ENCODE measurements around the gene CSN2. TPM values are rescaled to one million over a fixed set of nuclear protein-coding genes. Genes with fewer than 3 reads are reported as not detected.
"Not testable (repeated sequence)": the region's sequence is repeated elsewhere in the genome, so short reads cannot be mapped to it uniquely, and the experiment has no call there.

CSN2 gene, protein sequence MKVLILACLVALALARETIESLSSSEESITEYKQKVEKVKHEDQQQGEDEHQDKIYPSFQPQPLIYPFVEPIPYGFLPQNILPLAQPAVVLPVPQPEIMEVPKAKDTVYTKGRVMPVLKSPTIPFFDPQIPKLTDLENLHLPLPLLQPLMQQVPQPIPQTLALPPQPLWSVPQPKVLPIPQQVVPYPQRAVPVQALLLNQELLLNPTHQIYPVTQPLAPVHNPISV
- not detected for total RNA-seq

DNA sequence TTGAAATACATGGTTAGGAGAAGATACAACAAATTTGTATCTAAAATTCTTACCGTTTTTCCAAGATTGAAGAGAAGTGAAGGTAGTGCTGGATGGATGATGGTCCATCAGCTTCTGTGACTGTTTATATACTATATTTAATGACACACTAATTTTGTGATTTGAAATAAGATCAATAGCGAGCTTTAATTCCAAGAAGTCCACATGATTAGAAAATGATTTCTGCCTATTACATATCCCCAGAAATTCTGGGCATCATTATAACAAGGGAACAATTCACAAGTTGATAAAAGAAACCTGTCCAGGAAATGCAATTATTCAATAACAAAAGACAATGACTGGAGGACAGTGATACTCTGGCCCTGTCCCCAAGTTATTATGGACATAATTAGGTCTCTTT is at the start of gene CSN2:
Gene CSN2 (minus strand): TSS at position 101 of the 400 bp plus-strand sequence. CDS start 4,733 bp downstream, outside the sequence.
- ChIA-PET CTCF (no interaction called here), POLR2A (no interaction called here)

DNA sequence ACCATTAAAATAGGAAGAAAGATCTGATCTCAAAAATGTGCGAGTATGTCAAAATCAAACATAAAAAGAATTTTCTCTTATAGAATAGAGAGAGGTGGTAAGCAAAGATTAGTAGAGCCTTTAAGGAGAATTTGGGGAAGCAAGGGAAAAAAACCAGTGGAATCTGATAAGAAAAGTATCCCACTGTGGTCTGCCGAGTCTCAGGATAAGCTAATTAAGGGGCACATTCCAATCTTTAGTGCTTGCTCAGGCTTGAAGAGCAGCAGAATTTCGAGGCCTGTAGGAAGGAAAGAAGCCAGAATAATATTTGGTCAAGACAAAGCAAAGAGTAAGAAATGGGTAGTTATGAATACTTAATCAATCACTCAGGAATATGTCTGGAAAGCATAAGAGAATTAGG is 43.2 kb upstream of the CSN2 start:
- CTCF ChIA-PET: no interaction called here

DNA sequence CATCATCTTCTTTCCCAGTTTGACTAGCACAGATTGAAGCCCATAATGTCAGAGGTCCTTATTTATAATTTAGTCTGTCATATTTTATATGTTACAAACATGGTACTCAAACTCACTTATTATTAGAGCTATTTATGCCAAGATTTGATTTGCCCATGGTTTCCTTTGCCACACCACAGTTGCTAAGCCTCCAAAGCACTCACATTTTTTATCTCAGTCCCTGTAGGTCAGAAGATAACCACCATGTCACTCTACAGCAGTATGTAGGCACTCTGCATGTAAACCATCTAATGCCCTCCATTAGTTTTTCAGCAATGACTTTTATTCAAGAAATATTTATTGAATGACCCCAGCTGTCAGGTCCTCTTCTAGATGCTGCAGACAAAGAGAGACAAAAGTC is 37.0 kb upstream of the CSN2 start:
- CTCF ChIA-PET: no interaction called here
- POLR2A ChIA-PET: no interaction called here

More for the DNA sequence above, 43.2 kb upstream of the CSN2 start:
- POLR2A ChIA-PET: no interaction called here

DNA sequence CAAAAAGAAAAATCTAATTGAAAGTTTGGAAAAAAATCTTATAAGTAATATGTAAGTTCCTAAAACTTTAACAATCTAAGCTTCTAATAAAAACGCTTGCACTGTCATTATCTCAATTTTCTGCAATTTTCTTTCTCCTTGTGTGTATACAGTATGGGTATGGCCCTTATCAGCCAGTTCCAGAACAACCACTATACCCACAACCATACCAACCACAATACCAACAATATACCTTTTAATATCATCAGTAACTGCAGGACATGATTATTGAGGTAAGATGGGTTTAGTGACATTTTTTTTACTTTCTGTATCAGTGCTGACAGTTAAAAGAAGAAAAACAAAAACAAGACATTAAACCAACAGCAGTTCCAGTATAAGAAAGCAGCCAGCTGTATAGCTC is 35.2 kb upstream of the CSN2 start:
- POLR2A ChIA-PET: no interaction called here
- CTCF ChIA-PET: no interaction called here

DNA sequence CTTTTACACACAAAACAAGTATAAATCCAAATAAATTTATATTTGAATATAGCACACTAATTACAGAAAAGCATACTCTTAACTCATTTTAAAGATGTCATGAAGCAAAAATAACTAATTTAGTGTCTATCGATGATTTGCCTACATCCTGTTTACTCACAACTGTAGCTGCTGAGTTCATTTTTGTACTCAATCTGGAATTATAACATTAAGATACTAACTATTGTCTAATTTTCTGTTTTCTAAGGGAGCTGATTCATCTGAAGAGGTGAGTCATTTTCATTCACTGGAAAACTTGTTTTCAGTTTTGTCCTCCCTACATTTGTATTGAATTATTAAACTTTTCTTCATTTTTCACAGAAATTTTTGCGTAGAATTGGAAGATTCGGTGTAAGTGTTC is 33.9 kb upstream of the CSN2 start:
- ChIA-PET POLR2A (no interaction called here), CTCF (no interaction called here)

DNA sequence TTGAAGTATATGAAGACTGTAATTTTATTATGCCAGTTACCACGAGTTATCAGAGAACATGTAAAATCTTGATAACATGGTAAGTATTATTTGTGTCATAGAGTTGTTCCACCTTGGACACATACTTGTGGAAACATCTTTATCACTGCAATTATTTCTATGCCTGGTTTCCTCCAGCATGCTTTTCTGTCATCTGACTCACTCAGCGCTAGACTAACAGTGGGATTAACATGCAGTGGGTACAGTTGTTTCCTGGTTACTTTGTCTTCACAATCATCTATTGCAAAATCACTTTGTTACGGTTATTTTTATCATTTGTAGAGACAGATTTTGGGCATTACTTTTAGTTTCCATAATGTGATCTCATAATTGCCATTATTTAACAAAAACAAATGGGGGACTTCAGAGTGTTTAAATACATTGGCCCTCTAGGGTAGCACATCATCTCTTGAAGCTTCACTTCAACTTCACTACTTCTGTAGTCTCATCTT is 30.0 kb upstream of the CSN2 start, which contains the start of gene STATH:
Gene STATH (plus strand): TSS at position 441 of the 491 bp plus-strand sequence. CDS start 2,472 bp downstream, outside the sequence.
- CTCF ChIA-PET: no interaction called here
- POLR2A ChIA-PET: no interaction called here

DNA sequence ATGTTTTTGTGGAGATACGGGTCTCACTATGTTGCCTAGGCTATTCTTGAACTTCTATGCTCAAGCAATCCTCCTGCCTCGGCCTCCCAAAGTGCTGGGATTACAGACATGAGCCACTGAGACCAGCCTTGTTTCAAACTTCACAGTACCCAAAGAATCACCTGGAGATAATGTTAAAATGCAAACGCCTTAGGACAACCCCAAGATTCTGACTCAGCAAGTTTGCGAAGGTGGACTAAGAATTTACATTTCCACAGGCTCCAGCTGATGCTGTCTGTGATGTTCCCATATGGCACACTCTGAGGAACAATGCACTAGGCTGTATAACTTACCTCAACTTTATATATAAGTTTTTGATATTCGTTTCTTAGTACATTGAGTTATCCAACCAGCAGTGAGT is 29.3 kb upstream of the CSN2 start:
- POLR2A ChIA-PET: no interaction called here
- CTCF ChIA-PET: no interaction called here

DNA sequence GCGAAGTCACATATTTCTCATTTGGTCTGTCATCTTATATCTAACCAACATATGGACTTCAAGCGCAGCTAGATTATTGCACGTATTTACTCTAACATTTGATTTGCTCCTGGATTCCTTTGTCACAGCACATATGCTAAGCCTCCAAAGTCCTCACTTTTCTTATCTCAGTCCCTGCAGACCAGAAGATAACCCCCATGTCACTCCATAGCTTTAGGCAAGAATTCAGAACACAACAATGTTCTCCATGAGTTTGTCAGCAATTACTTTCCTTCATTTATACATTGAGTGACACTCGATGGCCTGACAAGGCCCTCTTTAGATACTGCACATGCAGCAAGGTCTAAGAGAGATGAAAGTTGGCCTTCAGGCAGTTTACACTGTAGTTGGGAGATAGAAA is 25.5 kb upstream of the CSN2 start:
- ChIA-PET POLR2A (no interaction called here), CTCF (no interaction called here)

DNA sequence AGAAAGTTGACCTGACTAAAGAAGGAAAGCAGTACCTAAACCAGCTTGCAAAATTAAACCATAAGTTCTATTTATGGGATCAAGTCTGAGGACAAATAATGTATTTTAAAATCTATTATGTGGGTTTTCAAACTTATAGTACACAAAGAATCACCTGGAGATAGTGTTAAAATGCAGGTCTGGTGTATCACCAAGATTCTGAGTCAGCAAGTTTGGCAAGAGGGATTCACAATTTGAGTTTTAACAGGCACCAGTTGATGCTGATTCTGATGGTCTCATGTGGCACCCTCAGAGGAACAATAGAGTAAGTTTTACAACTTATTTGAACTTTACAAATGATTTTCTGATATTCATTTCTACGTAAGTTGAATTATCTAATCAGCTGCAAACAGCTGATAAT is 21.1 kb upstream of the CSN2 start:
- ChIA-PET CTCF (no interaction called here), POLR2A (no interaction called here)

DNA sequence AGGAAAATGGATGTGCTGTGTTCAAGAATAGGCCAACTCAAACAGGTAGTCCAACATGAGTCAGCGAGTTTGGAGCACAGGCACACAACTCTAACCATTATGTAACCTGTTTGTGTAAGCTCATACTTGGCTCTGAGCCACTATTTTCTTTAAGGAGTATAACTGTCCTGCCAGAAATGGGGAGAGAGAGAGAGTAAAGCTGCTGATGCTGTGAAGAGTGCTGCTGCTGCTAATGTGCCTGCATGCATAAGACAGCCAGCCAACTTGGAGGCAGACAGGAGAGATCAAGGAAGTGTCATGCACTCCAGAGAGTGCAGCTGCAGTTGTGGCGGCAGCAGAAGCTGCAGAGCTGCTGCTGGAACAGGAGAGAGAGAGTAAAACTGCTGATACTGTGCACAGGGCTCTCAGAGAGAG is 18.5 kb upstream of the CSN2 start:
- CTCF ChIA-PET: no interaction called here
- POLR2A ChIA-PET: no interaction called here

DNA sequence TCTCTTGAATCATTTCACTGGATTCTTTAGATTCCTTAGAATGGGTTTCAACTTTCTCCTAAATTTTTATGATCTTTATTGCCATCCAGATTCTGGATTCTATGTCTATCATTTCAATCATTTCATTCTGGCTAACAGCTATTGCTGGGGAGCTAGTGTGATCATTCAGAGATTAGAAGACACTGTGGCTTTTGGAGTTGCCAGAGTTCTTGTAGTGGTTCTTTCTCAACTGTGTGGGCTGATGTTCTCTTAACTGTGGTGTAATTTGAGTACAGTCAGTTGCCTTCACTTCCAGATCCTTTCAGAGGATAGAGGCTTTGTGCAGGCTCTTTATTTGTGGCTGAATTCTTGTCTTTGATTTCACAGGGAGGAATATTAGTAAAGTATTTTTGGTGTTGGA is 12.1 kb upstream of the CSN2 start:
- CTCF ChIA-PET: no interaction called here
- POLR2A ChIA-PET: no interaction called here

DNA sequence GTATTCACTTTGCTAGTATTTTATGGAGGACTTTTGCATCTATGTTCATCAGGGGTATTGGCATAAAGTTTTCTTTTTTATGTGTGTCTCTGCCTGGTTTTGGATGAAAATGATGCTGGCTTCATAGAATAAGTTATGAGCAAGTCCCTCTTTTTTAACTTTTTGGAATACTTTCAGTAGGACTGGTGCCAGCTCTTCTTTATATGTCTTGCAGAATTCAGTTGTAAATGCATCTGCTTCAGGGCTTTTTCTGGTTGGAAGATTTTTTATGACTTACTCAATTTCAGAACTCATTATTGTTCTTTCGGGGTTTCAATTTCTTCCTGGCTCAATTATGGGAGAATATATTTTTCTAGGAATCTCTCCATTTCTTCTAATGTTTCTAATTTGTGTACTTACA is 9.1 kb upstream of the CSN2 start:
- POLR2A ChIA-PET: no interaction called here
- CTCF ChIA-PET: no interaction called here

DNA sequence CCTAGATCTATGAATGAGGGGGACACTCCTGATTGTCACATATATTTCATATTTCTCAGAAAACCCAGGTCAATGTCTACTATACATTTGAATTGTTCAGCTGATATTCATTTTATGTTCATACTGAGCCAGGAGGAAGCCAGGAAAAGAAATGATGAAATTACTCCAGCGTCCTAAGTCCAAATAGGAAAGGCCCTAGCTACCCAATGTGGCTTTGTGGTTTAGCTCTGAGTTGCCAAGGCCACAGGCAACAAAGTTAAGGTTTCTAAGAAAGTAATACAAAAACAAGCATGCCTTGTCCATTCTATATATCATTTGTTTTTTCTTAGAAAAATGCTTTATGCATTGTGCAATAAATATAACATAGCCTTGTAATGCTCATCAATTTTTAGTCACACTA is 4.5 kb upstream of the CSN2 start:
- CTCF ChIA-PET: no interaction called here
- POLR2A ChIA-PET: no interaction called here

DNA sequence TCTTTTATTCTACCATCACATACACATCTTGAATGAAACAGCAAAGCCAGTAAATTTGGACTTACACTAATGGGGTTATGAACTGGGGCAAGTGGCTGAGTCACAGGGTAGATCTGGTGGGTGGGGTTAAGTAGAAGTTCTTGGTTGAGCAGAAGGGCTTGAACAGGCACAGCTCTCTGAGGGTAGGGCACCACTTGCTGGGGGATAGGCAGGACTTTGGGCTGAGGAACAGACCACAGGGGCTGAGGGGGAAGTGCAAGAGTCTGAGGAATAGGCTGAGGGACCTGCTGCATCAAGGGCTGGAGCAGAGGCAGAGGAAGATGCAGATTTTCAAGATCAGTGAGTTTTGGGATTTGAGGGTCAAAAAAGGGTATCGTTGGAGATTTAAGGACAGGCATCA is 8.3 kb downstream of the CSN2 start:
- CTCF ChIA-PET: no interaction called here
- POLR2A ChIA-PET: no interaction called here

DNA sequence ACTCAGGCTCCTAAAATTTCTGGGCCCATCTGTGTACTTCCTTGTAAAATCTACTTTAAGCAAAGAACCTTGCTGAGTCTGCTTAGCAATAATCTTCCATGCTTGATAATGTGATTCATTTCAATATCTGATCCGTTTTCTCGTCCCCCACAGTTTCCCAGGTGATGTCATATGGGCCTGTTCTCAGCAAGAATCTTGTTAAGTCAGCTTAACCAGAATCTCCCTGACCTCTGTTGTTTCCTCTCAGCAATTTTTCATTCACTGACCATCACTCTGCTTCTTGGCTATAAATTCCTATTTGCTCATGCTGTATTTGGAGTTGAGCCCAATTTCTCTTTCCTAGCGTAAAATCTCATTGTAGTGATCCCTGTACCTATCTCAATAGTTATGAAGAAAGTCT is 13.9 kb downstream of the CSN2 start:
- ChIA-PET POLR2A (no interaction called here), CTCF (no interaction called here)

DNA sequence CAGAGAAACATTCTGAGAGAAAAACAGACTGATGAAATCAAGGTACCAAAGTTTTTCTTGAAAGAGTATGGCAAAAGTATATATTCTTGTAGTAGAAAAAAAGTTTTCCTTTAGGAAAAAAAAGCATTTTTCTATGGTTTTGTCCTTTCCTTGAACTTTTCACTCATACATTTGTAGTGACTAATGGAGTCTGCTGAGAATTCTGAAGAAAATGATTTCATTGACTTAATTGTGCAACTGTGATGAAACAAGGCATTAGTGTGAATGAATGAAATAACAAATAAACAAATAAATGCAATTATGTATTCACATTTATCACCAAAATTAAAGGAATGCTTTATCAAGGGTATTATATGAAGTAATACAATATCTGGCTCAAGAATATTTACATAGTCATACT is 29.0 kb downstream of the CSN2 start:
- CTCF ChIA-PET: no interaction called here

DNA sequence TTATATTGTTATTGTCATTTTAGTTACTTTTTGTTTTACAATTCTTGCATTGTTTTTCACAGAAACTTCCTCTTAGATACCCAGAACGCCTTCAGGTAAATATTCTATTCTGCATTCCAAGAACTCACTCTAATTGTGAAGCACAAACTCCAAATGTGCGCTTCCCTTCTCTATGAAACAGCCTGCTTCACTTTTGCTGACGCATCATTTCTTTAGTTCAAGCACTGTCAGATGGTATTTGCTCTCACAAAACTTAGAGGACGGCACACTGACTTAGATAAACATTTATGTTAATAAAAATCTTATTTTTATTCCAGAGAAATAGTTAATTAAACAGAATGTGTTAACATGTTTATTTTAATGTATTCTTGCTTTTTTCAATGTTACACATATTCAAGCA is 31.4 kb downstream of the CSN2 start:
- ChIA-PET CTCF (no interaction called here), POLR2A (no interaction called here)

More for the DNA sequence above, 29.0 kb downstream of the CSN2 start:
- POLR2A ChIA-PET: no interaction called here

DNA sequence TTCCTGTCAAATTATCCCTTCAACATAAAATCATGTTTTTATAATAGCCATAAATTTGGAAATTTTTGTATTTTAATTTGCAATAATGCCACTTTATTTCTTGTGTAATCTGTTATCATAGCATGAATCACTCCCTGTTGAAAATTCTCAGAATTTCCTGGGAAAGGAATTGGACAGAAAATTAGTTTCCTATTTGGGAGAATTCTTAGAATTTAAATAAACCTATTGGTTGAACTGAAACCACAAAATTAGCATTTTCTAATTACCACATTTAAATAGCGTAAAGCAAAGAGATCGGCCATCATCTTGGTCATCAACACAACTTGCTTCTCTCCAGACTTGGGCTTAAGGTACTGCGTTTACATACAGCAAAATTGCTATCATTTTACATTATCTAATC is 34.8 kb downstream of the CSN2 start, which contains the start of gene CSN1S1:
Gene CSN1S1 (plus strand): TSS at position 301 of the 400 bp plus-strand sequence. CDS start 1,488 bp downstream, outside the sequence.
- ChIA-PET POLR2A (no interaction called here), CTCF (no interaction called here)

DNA sequence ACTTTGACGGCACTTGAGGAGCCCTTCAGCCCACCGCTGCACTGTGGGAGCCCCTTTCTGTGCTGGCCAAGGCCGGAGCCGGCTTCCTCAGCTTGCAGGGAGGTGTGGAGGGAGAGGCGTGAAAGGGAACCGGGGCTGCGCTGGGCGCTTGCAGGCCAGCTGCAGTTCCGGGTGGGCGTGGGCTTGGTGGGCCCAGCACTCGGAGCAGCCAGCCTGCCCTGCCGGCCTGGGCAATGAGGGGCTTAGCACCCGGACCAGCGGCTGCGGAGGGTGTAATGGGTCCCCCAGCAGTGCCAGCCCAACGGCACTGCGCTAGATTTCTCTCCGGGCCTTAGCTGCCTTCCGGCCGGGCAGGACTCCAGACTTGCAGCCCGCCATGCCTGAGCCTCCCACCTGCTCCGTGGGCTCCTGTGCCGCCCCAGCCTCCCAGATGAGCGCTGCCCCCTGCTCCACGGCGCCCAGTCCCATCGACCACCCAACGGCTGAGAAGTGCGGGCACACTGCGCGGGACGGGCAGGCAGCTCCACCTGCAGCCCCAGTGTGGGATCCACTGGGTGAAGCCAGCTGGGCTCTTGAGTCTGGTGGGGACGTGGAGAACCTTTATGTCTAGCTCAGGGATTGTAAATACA is 41.6 kb downstream of the CSN2 start:
- CTCF ChIA-PET, POLR2A ChIA-PET: not testable (repeated sequence)

DNA sequence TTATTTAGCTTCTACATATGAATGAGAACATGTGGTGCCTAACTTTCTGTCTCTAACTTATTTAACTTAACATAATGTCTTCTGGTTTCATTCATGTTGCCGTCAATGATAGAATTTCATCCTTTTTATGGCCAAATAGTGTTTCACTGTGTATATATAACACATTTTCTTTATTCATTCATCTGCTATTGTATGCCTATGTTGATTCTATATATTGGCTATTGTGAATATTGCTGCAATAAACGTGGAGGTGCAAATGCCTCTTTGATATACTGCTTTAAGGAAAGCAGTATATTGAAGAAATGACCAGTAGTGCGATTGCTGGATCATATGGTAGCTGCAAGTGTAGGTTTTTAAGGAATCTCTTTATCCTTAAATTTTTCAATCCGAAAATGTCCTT is 44.7 kb downstream of the CSN2 start:
- ChIA-PET CTCF (no interaction called here), POLR2A (no interaction called here)

DNA sequence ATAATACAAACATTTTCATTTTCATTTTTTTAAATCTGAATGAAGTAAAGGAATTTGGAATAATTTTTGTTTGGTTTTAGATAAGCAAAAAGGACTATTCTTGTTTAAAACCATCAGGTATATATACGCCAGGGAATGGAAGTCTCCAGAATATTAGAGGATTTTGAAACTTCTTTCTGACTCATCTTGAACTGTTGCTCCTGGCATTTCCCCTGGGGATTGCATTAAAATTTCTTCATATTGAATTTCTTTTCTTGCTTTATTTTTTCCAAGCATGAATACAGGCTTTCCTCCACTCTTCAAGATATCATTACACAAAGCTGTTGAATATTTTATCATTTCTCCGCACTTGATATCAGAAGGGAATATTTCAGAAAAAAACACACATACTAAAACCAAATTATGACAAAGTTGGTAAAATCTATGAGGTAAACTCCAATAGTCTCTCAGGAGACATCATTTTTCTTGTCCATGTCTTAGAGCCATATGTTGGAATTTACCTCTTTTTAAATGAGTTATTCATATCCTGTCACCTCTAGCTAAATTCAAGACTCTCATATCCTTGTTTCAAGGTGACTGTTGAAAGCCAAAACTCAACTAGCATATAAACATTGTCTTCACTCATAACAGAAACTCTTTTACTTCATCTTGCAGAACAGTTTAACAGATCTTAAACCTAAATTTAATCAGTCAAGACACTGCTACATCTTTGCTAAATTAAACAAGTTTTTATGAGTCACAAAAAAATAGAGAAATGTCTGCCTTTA is 55.3 kb downstream of the CSN2 start:
- ChIA-PET CTCF (no interaction called here), POLR2A (no interaction called here)

All from activated CD8-positive, alpha-beta memory T cell treated with anti-CD3 and anti-CD28 coated beads for 36 hours (primary cell).